ENCODE results near the gene PRKCA. TPM values are rescaled to one million over a fixed set of nuclear protein-coding genes. Genes with fewer than 3 reads are reported as not detected.

Gene PRKCA
- total RNA-seq, 1 donor, result 60.5 TPM

- TF ChIP-seq, protein P1, sequence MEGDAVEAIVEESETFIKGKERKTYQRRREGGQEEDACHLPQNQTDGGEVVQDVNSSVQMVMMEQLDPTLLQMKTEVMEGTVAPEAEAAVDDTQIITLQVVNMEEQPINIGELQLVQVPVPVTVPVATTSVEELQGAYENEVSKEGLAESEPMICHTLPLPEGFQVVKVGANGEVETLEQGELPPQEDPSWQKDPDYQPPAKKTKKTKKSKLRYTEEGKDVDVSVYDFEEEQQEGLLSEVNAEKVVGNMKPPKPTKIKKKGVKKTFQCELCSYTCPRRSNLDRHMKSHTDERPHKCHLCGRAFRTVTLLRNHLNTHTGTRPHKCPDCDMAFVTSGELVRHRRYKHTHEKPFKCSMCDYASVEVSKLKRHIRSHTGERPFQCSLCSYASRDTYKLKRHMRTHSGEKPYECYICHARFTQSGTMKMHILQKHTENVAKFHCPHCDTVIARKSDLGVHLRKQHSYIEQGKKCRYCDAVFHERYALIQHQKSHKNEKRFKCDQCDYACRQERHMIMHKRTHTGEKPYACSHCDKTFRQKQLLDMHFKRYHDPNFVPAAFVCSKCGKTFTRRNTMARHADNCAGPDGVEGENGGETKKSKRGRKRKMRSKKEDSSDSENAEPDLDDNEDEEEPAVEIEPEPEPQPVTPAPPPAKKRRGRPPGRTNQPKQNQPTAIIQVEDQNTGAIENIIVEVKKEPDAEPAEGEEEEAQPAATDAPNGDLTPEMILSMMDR (IDR thresholded peaks at IDR 0.05; ENCODE audit: insufficient read depth, low read depth, low read length), result peak; percentile 59
- DNase-seq (ENCODE audit: low read depth), result peak; percentile 46
- no peak overlapping the region for H3K4me3 ChIP-seq (ENCODE audit: low read depth, low read length)
Measured at GRCh38 chr17:66625311-66625767, 322.9 kb downstream of the PRKCA start.

DNA sequence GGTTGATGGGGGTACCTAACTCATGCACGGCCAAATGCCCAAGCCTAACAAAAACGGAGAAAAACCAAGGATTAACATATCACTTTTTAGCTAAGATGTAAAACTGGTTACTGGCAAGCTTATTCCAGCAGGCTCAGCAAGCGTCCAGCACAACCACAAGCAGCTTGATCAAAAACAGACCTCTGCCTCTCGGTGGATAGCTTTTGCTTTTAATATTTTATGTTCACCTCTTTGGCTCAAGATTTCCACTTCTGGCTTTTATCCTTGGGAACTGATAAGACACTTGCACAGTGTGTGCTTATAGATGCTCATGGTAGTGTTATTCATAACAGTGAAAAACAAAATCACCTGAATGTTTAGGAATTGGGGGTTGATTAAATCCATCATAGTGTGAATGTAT is 325.6 kb downstream of the PRKCA start:
- no peak overlapping the region for H3K4me3 ChIP-seq (ENCODE audit: low read depth, low read length)
- TF ChIP-seq, protein P1 (IDR thresholded peaks at IDR 0.05; ENCODE audit: insufficient read depth, low read depth, low read length), result no peak
- DNase-seq (ENCODE audit: low read depth), result peak; percentile 86

DNA sequence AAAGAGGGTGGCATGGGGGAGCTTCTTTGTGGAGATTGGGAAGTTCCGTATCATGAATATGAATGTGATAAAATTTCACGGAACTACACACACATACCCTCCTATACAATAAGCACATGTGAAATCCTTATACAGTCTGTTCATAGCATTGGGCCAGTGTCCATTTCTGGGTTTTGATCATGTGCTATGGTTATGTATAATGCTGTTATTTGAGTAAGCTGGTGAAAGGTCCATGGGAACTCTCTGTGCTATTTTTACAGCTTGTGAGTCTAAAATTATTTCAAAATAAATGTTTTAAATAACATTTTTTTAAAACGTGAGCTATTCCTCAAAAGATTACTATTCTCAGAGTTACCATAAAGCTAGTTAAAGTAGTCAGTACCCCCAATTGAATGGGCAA is 327.3 kb downstream of the PRKCA start:
- TF ChIP-seq, protein P1 (IDR thresholded peaks at IDR 0.05; ENCODE audit: insufficient read depth, low read depth, low read length), result no peak
- DNase-seq (ENCODE audit: low read depth), result no peak
- no peak overlapping the region for H3K4me3 ChIP-seq (ENCODE audit: low read depth, low read length)

DNA sequence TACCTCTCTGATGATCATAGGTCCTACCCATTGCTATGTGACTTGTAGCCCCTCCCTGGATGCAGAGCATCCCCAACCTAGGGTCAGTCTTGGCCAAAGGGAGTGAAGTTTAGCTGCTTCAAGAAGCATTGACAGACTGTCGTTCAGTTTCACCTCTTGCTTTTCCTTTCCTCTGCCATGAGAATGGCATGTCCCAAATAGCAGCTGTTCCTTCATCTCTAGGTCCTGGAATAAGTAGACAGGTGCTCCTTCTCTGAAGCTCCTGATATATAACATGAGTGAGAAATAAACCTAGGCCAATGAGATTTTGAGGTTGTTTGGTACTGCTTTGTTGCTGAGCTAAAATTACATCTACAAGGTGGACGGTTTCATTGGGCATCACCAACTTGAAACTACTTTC is 328.0 kb downstream of the PRKCA start:
- no peak for DNase-seq (ENCODE audit: low read depth)
- H3K4me3 ChIP-seq (ENCODE audit: low read depth, low read length), result no peak overlapping the region
- TF ChIP-seq, protein P1 (IDR thresholded peaks at IDR 0.05; ENCODE audit: insufficient read depth, low read depth, low read length), result no peak

- TF ChIP-seq, protein P1 (IDR thresholded peaks at IDR 0.05; ENCODE audit: insufficient read depth, low read depth, low read length), result no peak
- no peak for DNase-seq (ENCODE audit: low read depth)
- no peak overlapping the region for H3K4me3 ChIP-seq (ENCODE audit: low read depth, low read length)
Measured at GRCh38 chr17:66630828-66631472, 328.5 kb downstream of the PRKCA start.

DNA sequence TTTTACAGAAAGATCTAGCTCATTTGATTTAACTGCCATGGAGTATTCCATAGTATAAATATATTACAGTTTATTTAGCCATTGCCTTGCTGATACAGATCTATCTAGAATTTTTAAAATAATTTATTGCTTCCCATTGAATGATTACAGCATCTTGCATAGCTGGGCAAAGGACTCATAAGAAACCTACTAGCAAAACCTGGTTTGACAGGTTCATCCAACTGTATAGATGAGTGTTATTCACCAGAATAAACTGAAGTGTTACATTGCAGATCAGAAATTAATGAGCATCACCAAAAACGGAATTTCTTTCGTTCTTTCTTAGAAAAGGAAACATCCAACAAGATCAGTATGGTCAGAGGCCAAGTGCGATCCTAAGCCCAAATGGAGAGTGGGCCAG is 330.3 kb downstream of the PRKCA start:
- H3K4me3 ChIP-seq (ENCODE audit: low read depth, low read length), result no peak overlapping the region
- no peak for DNase-seq (ENCODE audit: low read depth)
- TF ChIP-seq, protein P1 (IDR thresholded peaks at IDR 0.05; ENCODE audit: insufficient read depth, low read depth, low read length), result no peak
